KOPT-K1 (cell line): ENCODE results near the gene MARK3.

Experiments used
- H3K27ac ChIP-seq: fragments of 200-600 bp; sonication (generic); 2 replicates; pipeline ENCODE4 v1.5.1; 2016; ENCODE audit warnings: antibody characterized with exemption, mild to moderate bottlenecking, low read depth, low read length; ENCODE audit not compliant: poor library complexity, severe bottlenecking
- H3K36me3 ChIP-seq: fragments of 200-600 bp; sonication (generic); 2 replicates; pipeline ENCODE4 v1.5.1; 2017; ENCODE audit warnings: antibody characterized with exemption, mild to moderate bottlenecking, low read length, moderate library complexity; ENCODE audit not compliant: insufficient read depth
- H3K9me3 ChIP-seq: fragments of 200-600 bp; sonication (generic); 2 replicates; pipeline ENCODE4 v1.5.1; 2017; ENCODE audit warnings: antibody characterized with exemption, low read length, mild to moderate bottlenecking; ENCODE audit not compliant: insufficient read depth, poor library complexity, severe bottlenecking

The MARK3 gene

DNA sequence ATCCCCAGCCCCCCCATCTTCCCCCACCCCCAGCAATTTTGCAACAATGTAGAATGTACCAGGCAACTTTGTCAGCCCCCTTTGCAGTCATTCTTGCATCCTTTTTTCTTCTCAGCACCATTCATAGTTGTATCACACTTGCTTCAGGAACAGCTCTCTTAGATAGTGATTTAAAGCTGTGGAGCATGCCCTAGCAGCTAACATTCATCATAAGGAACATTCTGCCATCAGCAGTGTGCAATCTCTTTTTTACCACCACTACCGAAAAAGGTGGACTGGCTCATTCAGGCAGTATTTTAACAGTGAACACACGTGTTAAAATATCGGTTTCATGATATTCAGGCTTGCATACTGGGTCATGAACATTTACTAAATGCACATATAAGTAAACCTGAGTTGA is 45.1 kb downstream of the MARK3 start:
- H3K27ac ChIP-seq = no peak overlapping the region
- peaks cover 19% of the 10 kb centered on the region for H3K36me3 ChIP-seq
- H3K9me3 ChIP-seq = no peaks in the 10 kb centered on the region

DNA sequence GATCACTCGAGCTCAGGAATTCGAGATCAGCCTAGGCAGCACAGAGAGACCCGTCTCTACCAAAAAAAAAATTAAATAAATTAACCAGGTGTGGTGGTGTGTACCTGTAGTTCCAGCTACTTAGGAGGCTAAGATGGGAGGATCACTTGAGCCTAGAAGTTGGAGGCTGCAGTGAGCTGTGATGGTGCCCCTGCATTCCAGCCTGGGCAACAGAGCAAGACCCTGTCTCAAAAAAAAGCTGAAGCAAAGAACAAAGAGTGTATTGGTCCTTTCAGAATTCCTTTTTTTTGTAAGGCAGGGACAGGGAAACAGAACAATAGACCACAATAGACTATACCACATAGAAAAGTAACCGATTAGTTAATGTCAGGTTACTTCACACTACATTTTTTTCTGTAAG is 47.4 kb downstream of the MARK3 start:
- Histone ChIP-seq H3K9me3 (no peaks in the 10 kb centered on the region), H3K27ac (no peak overlapping the region), H3K36me3 (peaks cover 19% of the 10 kb centered on the region)

DNA sequence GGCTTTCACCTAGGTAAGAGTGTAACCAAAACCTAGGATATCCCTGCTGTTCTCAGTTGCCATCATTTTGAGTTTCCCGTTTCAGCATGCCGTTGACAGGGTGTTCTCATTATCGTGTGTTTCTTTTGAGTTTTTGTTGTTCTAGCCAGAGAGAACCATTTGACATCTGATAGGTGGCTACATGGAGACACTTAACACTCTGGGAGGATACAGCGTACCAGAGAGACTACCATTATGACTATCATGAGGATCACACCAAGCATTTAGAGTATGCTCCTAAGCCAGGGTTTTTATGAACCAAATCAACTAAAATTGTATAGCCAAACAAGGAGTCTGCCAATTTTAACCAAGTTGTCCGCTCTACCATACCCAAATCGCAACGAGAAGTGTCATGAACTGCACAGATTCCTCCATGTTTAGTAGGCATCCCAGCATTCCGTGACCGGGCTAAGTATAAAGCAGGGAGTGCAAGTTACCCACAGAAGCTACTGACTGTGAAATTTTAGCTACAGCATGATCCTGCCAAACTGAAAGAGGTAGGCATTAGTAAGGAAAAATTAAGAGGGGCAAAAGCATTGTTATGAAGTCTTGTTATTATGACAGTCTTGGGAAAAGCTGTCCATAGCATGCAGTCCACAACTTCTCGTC is 48.8 kb downstream of the MARK3 start:
- Histone ChIP-seq H3K9me3 (no peaks in the 10 kb centered on the region), H3K36me3 (peaks cover 24% of the 10 kb centered on the region), H3K27ac (no peak overlapping the region)

DNA sequence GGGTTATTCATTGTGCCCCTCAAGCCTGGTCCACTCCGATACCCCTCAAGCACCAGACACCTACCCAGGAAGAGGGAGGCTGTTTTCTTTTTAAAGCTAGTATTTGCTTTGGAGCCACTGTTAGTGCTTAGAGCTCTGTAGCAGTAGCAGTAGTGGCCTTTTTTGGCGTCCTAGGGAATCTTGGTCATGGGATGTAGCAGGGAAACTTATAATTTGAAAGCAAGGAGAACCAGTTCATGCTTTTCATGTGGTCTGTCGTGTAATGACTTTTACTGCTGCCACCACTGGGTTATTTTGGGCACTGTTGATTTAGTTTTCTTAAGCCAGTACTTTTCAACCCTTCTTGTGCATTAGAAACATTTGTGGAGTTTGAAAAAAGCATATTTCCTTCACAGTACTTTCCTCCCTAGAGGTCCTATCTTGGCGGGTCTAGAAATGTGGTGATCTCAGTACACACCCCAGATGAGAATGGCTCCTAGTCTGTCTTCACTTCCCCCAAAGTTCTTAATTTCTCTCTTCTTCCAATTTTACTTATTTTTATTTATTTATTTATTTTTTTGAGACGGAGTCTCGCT is 49.7 kb downstream of the MARK3 start:
- peaks cover 33% of the 10 kb centered on the region for H3K36me3 ChIP-seq
- no peak overlapping the region for H3K27ac ChIP-seq

DNA sequence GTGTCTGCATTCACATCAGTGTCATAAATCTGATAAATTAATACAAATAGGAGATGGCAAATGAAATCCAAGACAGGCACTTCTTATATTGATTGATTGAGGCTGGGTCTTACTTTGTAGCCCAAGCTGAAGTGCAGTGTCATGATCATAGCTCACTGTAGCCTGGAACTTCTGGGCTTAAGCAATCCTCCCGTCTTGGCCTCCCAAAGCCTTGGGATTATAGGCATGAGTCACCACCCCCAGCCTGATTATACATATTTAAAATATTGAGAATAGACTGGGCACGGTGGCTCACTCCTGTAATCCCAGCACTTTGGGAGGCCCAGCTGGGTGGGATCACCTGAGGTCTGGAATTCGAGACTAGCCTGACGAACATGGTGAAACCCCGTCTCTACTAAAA is 51.3 kb downstream of the MARK3 start:
- Histone ChIP-seq H3K27ac (no peak overlapping the region), H3K36me3 (peaks cover 38% of the 10 kb centered on the region)

More for the DNA sequence above, 49.7 kb downstream of the MARK3 start:
- H3K9me3 ChIP-seq = no peaks in the 10 kb centered on the region

DNA sequence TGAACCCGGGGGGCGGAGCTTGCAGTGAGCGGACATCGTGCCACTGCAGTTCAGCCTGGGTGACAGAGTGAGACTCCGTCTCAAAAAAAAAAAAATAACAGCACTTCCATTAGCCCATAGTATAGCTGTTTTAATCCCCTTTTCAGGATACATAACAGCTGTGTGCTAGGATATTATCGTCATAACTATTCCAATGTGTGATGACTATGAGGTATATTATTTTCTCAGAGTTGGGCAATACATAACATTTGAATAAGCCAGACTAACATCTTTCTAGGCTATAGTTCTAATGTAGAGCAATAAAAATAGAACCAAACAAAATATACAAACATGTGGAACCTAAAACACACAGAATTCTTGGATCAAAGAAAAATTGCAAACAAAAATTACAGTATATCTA is 57.1 kb downstream of the MARK3 start:
- H3K27ac ChIP-seq = no peak overlapping the region
- no peaks in the 10 kb centered on the region for H3K9me3 ChIP-seq
- peaks cover 33% of the 10 kb centered on the region for H3K36me3 ChIP-seq

More for the DNA sequence above, 51.3 kb downstream of the MARK3 start:
- no peaks in the 10 kb centered on the region for H3K9me3 ChIP-seq

GRCh38 chr14:103443111-103443510 is 57.9 kb downstream of the MARK3 start:
- no peaks in the 10 kb centered on the region for H3K9me3 ChIP-seq
- H3K27ac ChIP-seq = no peak overlapping the region
- peaks cover 33% of the 10 kb centered on the region for H3K36me3 ChIP-seq

DNA sequence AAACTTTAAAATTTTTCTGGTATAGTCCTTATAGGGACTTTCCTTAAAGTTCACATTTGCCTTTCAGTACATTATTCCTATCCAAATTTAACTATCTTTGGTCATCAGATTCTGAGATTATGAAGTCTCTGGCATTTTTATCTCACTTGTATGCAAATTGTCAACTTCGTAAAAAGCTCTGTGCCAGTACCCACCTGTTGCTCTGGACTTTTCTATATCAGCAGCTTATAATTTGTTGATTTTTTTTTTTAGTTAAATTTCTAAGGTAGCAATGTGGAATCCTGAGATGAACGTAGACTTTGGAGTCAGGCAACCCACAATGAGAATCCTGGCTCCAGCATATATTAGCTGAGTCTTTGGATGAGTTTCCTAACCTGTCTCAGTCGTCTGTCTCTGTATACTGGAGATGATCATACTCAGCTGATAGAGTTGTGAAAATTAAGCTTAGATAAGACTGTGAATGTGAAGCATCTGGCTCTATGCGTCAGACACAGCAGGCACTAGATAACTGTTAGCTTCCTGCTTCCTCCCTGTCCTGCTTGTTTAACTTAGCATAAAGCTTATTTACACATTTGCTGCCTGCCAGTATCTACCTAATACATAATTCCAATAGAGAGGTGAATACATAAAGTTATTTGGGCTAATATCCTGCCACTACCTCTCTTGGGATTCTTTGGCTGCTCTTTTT is 59.8 kb downstream of the MARK3 start:
- H3K27ac ChIP-seq = no peak overlapping the region
- H3K9me3 ChIP-seq = no peaks in the 10 kb centered on the region
- peaks cover 18% of the 10 kb centered on the region for H3K36me3 ChIP-seq

DNA sequence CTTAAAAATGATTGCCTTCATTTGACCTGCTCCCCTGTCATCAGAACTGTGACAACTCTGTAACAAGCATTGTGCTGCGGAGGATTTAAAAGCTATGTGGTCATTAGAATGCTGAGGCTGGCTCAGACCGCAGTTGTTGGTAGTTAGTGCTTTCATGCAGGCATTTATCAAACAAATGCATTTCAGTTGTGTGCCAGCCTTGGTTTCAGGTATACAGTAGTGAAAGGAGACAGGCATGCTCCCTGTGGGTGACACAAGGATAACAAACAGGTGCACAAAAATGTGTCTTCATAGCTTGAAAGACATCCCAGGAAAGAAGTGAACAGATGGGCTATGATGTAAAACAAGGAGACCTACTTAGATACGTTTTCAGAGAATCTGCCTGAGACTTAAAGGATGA is 60.6 kb downstream of the MARK3 start:
- no peak overlapping the region for H3K27ac ChIP-seq
- H3K36me3 ChIP-seq = peaks cover 10% of the 10 kb centered on the region; the same call in 1 of the 2 replicates
- no peaks in the 10 kb centered on the region for H3K9me3 ChIP-seq

DNA sequence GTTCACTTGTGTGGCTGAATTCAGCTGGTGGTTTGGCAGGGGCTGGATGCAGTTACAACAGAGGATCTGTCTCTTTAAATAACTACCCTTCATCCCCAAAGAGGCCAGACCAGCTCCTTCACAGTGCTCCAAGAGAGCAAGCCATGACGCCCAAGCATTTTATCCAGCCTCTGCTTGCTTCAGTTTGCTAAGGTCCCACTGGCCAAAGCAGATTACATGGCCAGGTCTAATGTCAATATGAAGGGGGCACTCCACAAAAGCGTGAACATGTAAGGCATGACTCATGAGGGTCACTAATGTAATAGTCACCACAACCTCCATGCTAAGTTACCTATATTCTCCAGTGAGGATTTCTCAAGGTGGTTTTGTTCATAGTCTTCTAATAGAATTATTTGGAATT is 62.9 kb downstream of the MARK3 start:
- no peaks in the 10 kb centered on the region for H3K9me3 ChIP-seq
- H3K36me3 ChIP-seq = peaks cover 10% of the 10 kb centered on the region

DNA sequence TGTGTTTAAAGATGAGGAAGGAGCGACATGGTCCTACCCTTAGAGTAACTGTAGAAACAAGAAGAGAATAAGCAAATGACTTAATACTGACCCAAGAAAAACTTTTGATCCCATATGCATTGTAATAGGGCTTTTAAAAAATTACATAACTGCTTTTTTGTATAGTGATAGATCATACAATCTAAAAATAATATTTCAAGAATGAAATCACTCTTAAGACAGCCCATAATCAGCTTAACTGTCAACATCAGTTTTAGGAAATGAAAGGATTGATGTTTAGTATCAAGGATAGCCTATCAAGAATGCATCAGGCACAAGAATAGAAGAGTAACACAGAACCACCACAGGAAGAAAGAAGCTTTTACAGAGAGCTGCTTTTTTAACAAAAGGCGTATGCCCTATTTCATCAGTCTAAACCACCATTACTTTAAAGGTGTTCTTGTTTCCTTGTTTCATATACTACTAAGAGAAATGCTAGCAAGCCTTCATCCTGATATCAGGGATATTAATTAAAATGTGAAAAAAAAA is 64.5 kb downstream of the MARK3 start:
- H3K36me3 ChIP-seq = peaks cover 15% of the 10 kb centered on the region
- no peak overlapping the region for H3K27ac ChIP-seq
- no peaks in the 10 kb centered on the region for H3K9me3 ChIP-seq

More for the DNA sequence above, 62.9 kb downstream of the MARK3 start:
- H3K27ac ChIP-seq = no peak overlapping the region

- Histone ChIP-seq H3K36me3 (peaks cover 19% of the 10 kb centered on the region), H3K9me3 (no peaks in the 10 kb centered on the region), H3K27ac (no peak overlapping the region)
These were observed 65.2 kb downstream of the MARK3 start for GRCh38 chr14:103450416-103450815.

DNA sequence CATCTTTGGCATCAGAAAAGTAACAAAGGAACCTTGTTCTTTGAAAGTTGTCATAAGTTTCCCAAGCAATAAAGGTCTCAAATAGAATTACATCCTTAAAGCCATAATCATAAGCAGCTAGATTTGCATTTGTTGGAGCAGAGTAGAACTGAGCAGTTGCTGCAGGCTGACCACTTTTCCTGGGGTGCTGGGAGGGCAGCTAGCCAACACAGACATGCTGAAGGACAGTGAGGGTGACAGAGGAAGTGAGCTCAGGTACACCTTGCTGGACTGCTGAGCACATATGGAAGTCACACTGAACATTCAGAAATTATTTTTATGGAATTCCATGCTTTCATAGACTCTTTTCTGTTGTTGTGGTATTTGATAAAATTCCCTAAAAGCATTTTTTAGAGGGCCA is 66.2 kb downstream of the MARK3 start:
- no peak overlapping the region for H3K27ac ChIP-seq
- H3K36me3 ChIP-seq = peaks cover 20% of the 10 kb centered on the region

DNA sequence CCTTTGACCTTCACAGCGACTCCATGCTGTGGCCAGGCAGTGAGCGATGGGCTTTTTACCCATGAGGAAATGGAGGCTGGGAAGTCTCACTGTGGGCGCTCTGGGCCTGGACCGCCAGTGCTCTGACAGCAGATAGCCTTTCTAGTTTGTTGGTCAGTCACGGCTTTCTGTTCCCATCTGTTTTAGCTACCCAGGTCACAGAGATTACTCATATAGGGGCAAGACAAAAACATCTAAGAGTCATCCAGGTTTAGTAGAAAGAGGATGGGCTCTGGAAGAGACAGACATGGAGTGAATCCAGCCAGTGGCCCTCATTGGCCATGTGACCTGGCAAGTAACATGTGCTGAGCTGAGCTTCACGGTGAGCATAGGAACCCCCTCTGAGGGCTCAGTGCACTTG is 68.6 kb downstream of the MARK3 start:
- Histone ChIP-seq H3K9me3 (no peaks in the 10 kb centered on the region), H3K27ac (no peak overlapping the region), H3K36me3 (peaks cover 36% of the 10 kb centered on the region)

More for the DNA sequence above, 66.2 kb downstream of the MARK3 start:
- H3K9me3 ChIP-seq = no peaks in the 10 kb centered on the region

- no peak overlapping the region for H3K27ac ChIP-seq
- H3K36me3 ChIP-seq = peaks cover 51% of the 10 kb centered on the region
- no peaks in the 10 kb centered on the region for H3K9me3 ChIP-seq
These were observed 71.1 kb downstream of the MARK3 start for GRCh38 chr14:103456167-103456835.
